ENCODE measurements around the gene YIF1A. TPM values are rescaled to one million over a fixed set of nuclear protein-coding genes. Genes with fewer than 3 reads are reported as not detected.
A peak's percentile ranks its signal among the peaks of the same experiment; 100 is the strongest.

YIF1A gene
- total and polyA plus RNA-seq, 2 of the 4 experiments (the other 2 are of a cell fraction): 128 to 207 TPM

DNA sequence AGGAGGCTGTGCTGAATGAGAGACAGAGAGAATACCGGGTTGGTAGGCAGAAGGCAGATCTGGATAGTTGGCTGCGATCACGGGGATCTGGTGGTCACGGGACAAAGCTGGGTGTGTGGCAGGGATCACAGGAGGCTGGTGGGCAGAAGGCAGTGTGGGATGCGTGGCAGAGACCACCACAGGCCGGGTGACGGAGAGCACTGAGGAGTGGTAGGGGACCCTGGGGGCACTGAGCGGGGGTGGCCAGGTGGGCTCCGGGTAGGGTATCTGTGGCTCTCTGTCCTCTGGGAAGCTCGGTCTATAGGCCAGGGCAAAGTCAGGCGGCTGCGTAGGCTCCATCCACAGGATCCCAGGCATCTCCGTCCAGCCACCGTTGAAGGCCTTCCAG, 26.5 kb upstream of the YIF1A start:
- Histone ChIP-seq H3K9me1 (ENCODE audit: insufficient read depth, low read length) (peaks cover 11% of the 10 kb centered on the region), H3K4me3 (ENCODE audit: insufficient read depth, low read depth, low read length) (peak overlapping the region; percentile 72), H4K8ac (ENCODE audit: low read depth in 2 of 2, low read length in 2 of 2) (peak overlapping the region; percentile 1 to 59; a peak in 1 of 4 replicates), H4K91ac (ENCODE audit: insufficient read depth, low read depth, low read length) (no peak overlapping the region; the same call in 1 of the 2 replicates), H2AFZ (replicated peaks; ENCODE audit: low read length, poor library complexity) (peak overlapping the region; percentile 81), H2BK15ac (ENCODE audit: low read depth, low read length) (no peak overlapping the region), H3K9me3 (ENCODE audit: control insufficient read depth, insufficient read depth, low read length) (no peaks in the 10 kb centered on the region), H3K9ac (ENCODE audit: low read depth, low read length) (peak overlapping the region; percentile 95), H2BK5ac (ENCODE audit: low read depth, low read length, poor library complexity, severe bottlenecking) (peak overlapping the region; percentile 77), H2AK9ac (replicated peaks; ENCODE audit: low read depth, low read length, poor library complexity) (peak overlapping the region; percentile 93), H3K4ac (ENCODE audit: low read depth, low read length) (peak overlapping the region; percentile 81), H3K27me3 (ENCODE audit: control insufficient read depth, insufficient read depth, low read length) (no peaks in the 10 kb centered on the region), H3K4me2 (ENCODE audit: low read depth, low read length) (peak overlapping the region; percentile 85), H4K5ac (ENCODE audit: low read depth, low read length) (peak overlapping the region; percentile 0; the same call in 1 of the 2 replicates), H3K23ac (ENCODE audit: low read depth, low read length) (peak overlapping the region; percentile 75), H3K56ac (ENCODE audit: extremely low read depth, insufficient read depth, low read length) (peak overlapping the region; percentile 18; the same call in 1 of the 2 replicates), H3K4me1 (ENCODE audit: control insufficient read depth, insufficient read depth, low read length) (peaks cover 32% of the 10 kb centered on the region), H2AK5ac (ENCODE audit: low read depth, low read length) (peak overlapping the region; percentile 77), H4K20me1 (ENCODE audit: insufficient read depth, low read length) (peaks cover 39% of the 10 kb centered on the region), H3K18ac (ENCODE audit: low read depth, low read length) (no peak overlapping the region), H3K27ac (ENCODE audit: insufficient read depth, low read length) (peak overlapping the region; percentile 93), H3K79me1 (ENCODE audit: low read depth in 1 of 2, low read length in 2 of 2) (peaks cover 0 to 42% of the 10 kb centered on the region in 2 experiments; a peak in 2 of 4 replicates), H3K36me3 (ENCODE audit: control insufficient read depth, insufficient read depth, low read length) (no peaks in the 10 kb centered on the region), H3K14ac (replicated peaks; ENCODE audit: low read depth, low read length) (peak overlapping the region; percentile 94), H2BK120ac (ENCODE audit: low read depth, low read length) (peak overlapping the region; percentile 47; the same call in 1 of the 2 replicates), H2BK20ac (ENCODE audit: low read depth, low read length) (no peak overlapping the region)
- ChIA-PET CTCF (no interaction called here), POLR2A (ENCODE audit: unreplicated experiment) (no interaction called here)
- ATAC-seq (ENCODE audit: low read depth) (no peak), DNase-seq (no peak)
- in situ Hi-C loops (cut with MboI; ENCODE audit: low sequenced_read_pairs): no loop called here
- TF ChIP-seq SMC3 (IDR thresholded peaks at IDR 0.05; ENCODE audit: low read depth, low read length) (no peak), POLR2A (IDR thresholded peaks at IDR 0.05; ENCODE audit: low read depth, low read length) (no peak; the same call in 1 of the 2 replicates), RFX5 (IDR thresholded peaks at IDR 0.05; ENCODE audit: low read depth, low read length) (no peak), CHD1 (IDR thresholded peaks at IDR 0.05; ENCODE audit: low read depth, low read length) (no peak), MAZ (IDR thresholded peaks at IDR 0.05; ENCODE audit: borderline replicate concordance, low read depth, low read length) (no peak), MAFK (IDR thresholded peaks at IDR 0.05; ENCODE audit: low read depth, low read length) (no peak)
- TF ChIP-seq, protein P1, sequence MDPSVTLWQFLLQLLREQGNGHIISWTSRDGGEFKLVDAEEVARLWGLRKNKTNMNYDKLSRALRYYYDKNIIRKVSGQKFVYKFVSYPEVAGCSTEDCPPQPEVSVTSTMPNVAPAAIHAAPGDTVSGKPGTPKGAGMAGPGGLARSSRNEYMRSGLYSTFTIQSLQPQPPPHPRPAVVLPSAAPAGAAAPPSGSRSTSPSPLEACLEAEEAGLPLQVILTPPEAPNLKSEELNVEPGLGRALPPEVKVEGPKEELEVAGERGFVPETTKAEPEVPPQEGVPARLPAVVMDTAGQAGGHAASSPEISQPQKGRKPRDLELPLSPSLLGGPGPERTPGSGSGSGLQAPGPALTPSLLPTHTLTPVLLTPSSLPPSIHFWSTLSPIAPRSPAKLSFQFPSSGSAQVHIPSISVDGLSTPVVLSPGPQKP (IDR thresholded peaks at IDR 0.05; ENCODE audit: borderline replicate concordance, low read depth, low read length): no peak
- intact Hi-C loops (cut with micrococcal nuclease): no loop called here
- 46% methylated on average over 8 of the region's 14 CpGs; no CpG with 5 or more reads in 1 of the 2 experiments for WGBS, 2 experiments (ENCODE audit: extremely low coverage in 2 of 2, insufficient read length in 1 of 2)
- BruUV-seq (replicated peaks): no TSS peak
- dilution Hi-C loops (cut with HindIII; ENCODE audit: low sequenced_read_pairs, unreplicated experiment): no loop called here
